Hepatocyte (in vitro differentiated cells): ENCODE data around the gene LDB1. TPM values are rescaled to one million over a fixed set of nuclear protein-coding genes. Genes with fewer than 3 reads are reported as not detected.

Experiments used
- DNase-seq: peaks from one replicate; pipeline ENCODE4 v3.0.0-alpha.2; 2016; ENCODE audit warnings: low spot score
- H2AFZ ChIP-seq: fragments of 200-600 bp; sonication (generic); 2 replicates; pipeline ENCODE4 v1.6.0; 2016; ENCODE audit warnings: antibody characterized with exemption, mild to moderate bottlenecking
- H3K27ac ChIP-seq: fragments of 200-600 bp; sonication (generic); 2 replicates; pipeline ENCODE4 v1.5.1; 2016; ENCODE audit warnings: mild to moderate bottlenecking
- H3K27me3 ChIP-seq: fragments of 200-600 bp; sonication (generic); 2 replicates; pipeline ENCODE4 v1.6.1; 2016
- H3K36me3 ChIP-seq: fragments of 200-600 bp; sonication (generic); replicated peaks from 2 replicates; pipeline ENCODE4 v1.5.1; 2016; ENCODE audit warnings: low read depth; ENCODE audit not compliant: insufficient read depth
- H3K4me1 ChIP-seq: fragments of 200-600 bp; sonication (generic); 2 replicates; pipeline ENCODE4 v1.5.1; 2016; ENCODE audit warnings: mild to moderate bottlenecking, moderate library complexity; ENCODE audit not compliant: insufficient read depth
- H3K4me2 ChIP-seq: fragments of 200-600 bp; sonication (generic); 2 replicates; pipeline ENCODE4 v1.6.0; 2016
- H3K4me3 ChIP-seq: fragments of 200-600 bp; sonication (generic); 2 replicates; pipeline ENCODE4 v1.5.1; 2016; ENCODE audit warnings: mild to moderate bottlenecking
- H3K79me2 ChIP-seq: fragments of 200-600 bp; sonication (generic); 2 replicates; pipeline ENCODE4 v1.6.0; 2017; ENCODE audit warnings: mild to moderate bottlenecking
- H3K9me2 ChIP-seq: fragments of 200-600 bp; sonication (generic); replicated peaks from 2 replicates; pipeline ENCODE4 v1.6.0; 2017; ENCODE audit warnings: mild to moderate bottlenecking; ENCODE audit not compliant: insufficient read depth
- H3K9me3 ChIP-seq: fragments of 200-600 bp; sonication (generic); 2 replicates; pipeline ENCODE4 v1.5.1; 2016; ENCODE audit warnings: low read depth, mild to moderate bottlenecking
- H4K20me1 ChIP-seq: fragments of 200-600 bp; sonication (generic); 2 replicates; pipeline ENCODE4 v1.6.0; 2016; ENCODE audit warnings: mild to moderate bottlenecking; ENCODE audit not compliant: insufficient read depth, poor library complexity, severe bottlenecking
- EZH2 ChIP-seq: fragments of 200-600 bp; sonication (generic); IDR thresholded peaks from 2 replicates; pipeline ENCODE4 v1.6.1; 2016; ENCODE audit warnings: antibody characterized with exemption, mild to moderate bottlenecking, borderline replicate concordance
- EZH2phosphoT487 ChIP-seq: fragments of 200-600 bp; sonication (generic); IDR thresholded peaks from one replicate; pipeline ENCODE4 v1.6.1; 2018; ENCODE audit warnings: antibody characterized with exemption, mild to moderate bottlenecking, low read depth, moderate library complexity; ENCODE audit not compliant: unreplicated experiment, severe bottlenecking
- WGBS: methylation state at CpG from one replicate; pipeline ENCODE4 v1.1.6; 2016; ENCODE audit warnings: low lambda C conversion rate; ENCODE audit errors: missing lambda C conversion rate; 5-methylcytosine and 5-hydroxymethylcytosine counted together
- polyA plus RNA-seq: library from polyadenylated mRNA; unstranded; fragments of >200 nt; fragmentation: Nextera tagmentation; extraction: Ambion mirVana; gene quantifications from 2 replicates; pipeline ENCODE4 v1.2.1, GENCODE V29; 2016
- total RNA-seq: library from RNA; depleted of rRNA; stranded (reverse); fragments of >200 nt; gene quantifications from 2 replicates; pipeline ENCODE4 v1.2.3, GENCODE V29; 2014
- TF ChIP-seq, protein P1 (sequence below): fragments of 200-600 bp; sonication (generic); IDR thresholded peaks from 2 replicates; pipeline ENCODE4 v1.5.1; 2016; ENCODE audit warnings: antibody characterized with exemption, mild to moderate bottlenecking; ENCODE audit not compliant: poor library complexity

LDB1 gene
- total and polyA plus RNA-seq, 2 experiments from 2014 or later, result 28.2 to 46.3 TPM

DNA sequence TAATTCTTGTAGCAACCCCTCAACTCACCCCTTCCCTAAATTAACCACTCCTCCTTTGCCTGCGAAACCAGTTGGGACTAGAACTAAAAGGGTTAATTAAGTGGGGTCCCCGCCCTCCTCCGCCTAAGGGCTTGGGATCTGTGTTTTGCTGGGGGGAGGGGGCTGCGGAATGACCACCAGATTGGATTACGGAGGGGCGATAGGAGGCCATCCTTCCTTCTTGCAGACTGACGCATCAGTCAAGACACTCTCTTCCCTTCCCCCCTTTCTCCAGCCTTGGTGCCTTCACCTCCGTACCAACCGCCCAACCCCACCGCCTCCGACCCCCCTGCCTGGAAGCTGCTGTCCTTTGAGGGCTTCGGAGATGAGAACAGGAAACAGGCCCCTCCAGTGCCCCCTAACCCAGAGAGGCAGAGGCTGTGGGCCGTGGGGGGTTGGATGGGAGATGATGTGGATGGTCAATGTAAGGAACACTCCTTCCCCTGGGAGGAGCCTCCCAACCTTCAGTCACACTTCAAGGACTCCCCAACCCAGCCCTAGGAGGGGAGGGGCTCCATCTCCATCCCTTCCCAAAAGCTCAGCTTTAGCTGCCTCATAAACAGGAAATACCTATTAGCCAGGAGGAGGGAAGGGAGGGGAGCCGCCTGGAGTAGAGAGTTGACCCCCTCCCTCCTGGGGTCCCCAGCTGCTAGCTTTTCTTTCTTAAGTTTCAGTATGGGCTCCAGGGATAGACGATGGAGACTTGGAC is 997 bp upstream of the LDB1 start:
- Histone ChIP-seq H3K4me3 (peak overlapping the region; percentile 98), H3K36me3 (no peaks in the 10 kb centered on the region), H3K27me3 (no peaks in the 10 kb centered on the region), H3K79me2 (peaks cover 35% of the 10 kb centered on the region), H3K9me3 (no peaks in the 10 kb centered on the region), H3K9me2 (no peaks in the 10 kb centered on the region), H4K20me1 (no peaks in the 10 kb centered on the region), H3K4me1 (peaks cover 30% of the 10 kb centered on the region), H3K4me2 (peak overlapping the region; percentile 78), H3K27ac (peak overlapping the region; percentile 95), H2AFZ (peak overlapping the region; percentile 16)
- TF ChIP-seq EZH2phosphoT487 (no peak), EZH2 (no peak)
- TF ChIP-seq, protein P1, sequence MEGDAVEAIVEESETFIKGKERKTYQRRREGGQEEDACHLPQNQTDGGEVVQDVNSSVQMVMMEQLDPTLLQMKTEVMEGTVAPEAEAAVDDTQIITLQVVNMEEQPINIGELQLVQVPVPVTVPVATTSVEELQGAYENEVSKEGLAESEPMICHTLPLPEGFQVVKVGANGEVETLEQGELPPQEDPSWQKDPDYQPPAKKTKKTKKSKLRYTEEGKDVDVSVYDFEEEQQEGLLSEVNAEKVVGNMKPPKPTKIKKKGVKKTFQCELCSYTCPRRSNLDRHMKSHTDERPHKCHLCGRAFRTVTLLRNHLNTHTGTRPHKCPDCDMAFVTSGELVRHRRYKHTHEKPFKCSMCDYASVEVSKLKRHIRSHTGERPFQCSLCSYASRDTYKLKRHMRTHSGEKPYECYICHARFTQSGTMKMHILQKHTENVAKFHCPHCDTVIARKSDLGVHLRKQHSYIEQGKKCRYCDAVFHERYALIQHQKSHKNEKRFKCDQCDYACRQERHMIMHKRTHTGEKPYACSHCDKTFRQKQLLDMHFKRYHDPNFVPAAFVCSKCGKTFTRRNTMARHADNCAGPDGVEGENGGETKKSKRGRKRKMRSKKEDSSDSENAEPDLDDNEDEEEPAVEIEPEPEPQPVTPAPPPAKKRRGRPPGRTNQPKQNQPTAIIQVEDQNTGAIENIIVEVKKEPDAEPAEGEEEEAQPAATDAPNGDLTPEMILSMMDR, result no peak
- DNase-seq, result peak; percentile 85
- WGBS, result 7% methylated on average over 15 of the region's 15 CpGs

DNA sequence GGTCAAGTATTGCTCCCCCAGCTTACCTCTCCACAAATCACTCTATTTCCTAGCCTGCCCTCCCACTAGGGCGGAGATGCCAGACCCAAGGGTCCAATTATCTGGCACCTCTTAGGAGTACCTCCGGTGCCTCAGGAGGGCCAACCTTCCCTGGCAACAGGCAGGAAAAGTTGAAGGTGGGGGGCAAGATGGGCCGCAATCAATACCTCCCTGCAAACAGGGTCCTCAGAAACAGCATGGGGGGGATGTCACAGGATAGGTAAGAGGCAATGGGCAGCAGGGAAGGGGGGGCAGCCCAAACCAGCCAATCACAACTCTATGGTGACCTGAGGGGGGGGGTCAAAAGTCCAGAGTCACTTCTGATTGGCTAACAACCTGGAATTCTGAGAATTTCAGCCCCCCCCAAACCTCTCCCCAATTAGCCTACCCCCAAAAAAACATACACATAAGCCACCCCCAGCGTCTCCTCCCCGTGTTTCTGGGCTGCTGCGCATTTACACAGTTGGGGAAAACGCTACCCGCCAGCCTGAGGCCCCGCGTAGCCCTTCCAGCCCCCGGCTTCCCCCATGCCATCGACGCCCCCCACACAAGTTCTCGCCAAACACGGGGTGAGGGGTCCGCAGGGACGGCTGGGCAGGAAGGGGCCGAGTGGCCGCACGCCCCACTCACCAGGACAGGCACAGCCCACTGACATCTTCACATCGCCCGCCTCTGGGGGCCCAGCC is 589 bp downstream of the LDB1 start:
- H3K4me3 ChIP-seq, result peak overlapping the region; percentile 98
- H3K27ac ChIP-seq, result peak overlapping the region; percentile 95
- no peaks in the 10 kb centered on the region for H3K27me3 ChIP-seq
- H2AFZ ChIP-seq, result peak overlapping the region; percentile 21
- peak overlapping the region; percentile 78 for H3K4me2 ChIP-seq
- TF ChIP-seq, protein P1, result no peak
- no peak for TF ChIP-seq EZH2phosphoT487
- no peak for TF ChIP-seq EZH2
- no peaks in the 10 kb centered on the region for H4K20me1 ChIP-seq
- no peaks in the 10 kb centered on the region for H3K9me3 ChIP-seq
- peaks cover 49% of the 10 kb centered on the region for H3K79me2 ChIP-seq
- DNase-seq, result peak; percentile 72
- peaks cover 42% of the 10 kb centered on the region for H3K4me1 ChIP-seq
- 2% methylated on average over 15 of the region's 22 CpGs for WGBS
- H3K9me2 ChIP-seq, result no peaks in the 10 kb centered on the region
- no peaks in the 10 kb centered on the region for H3K36me3 ChIP-seq

DNA sequence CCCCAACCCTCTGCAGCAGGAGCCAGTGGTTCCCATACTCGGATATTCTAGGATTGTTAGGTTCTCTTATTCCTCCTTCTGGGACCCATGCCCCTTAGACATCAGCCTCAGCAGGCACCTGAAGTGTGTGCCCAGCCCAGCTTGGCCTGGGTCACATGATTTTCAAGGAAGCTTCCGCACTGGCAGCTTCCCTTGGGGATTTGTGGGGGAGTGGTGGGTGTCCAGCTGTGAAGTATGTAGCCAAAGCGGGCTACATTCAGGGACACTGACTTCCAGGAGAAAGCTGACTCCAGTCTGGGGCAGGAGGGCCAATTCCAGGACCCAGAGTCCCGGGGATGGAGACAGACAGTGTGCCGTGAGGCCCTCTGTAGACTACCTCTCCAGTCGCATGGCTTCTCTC is 1.3 kb downstream of the LDB1 start:
- no peak overlapping the region for H2AFZ ChIP-seq

More for the DNA sequence above, 1.3 kb downstream of the LDB1 start:
- Histone ChIP-seq H3K9me3 (no peaks in the 10 kb centered on the region), H3K4me3 (peak overlapping the region; percentile 98), H4K20me1 (peaks cover 5% of the 10 kb centered on the region), H3K27me3 (no peaks in the 10 kb centered on the region), H3K4me1 (peaks cover 42% of the 10 kb centered on the region), H3K9me2 (no peaks in the 10 kb centered on the region), H3K4me2 (peak overlapping the region; percentile 78), H3K36me3 (no peaks in the 10 kb centered on the region), H3K79me2 (peaks cover 56% of the 10 kb centered on the region), H3K27ac (peak overlapping the region; percentile 95)
- WGBS, result 39% methylated on average over 5 of the region's 6 CpGs
- TF ChIP-seq, protein P1, result no peak
- TF ChIP-seq EZH2, result no peak
- no peak for TF ChIP-seq EZH2phosphoT487
- no peak for DNase-seq
